CD4-positive, alpha-beta T cell treated with Interleukin-17A for 4 hours (primary cell): ENCODE results near the gene PIM1.
"Not testable (repeated sequence)": the region's sequence is repeated elsewhere in the genome, so short reads cannot be mapped to it uniquely, and the experiment has no call there.

Experiments used
- DNase-seq: peaks from one replicate; pipeline ENCODE4 v3.0.0-alpha.2; 2020; ENCODE audit warnings: mixed read lengths

PIM1 gene

GRCh38 chr6:37194886-37195285 lies 24.9 kb downstream of the PIM1 start:
- not testable (repeated sequence) for DNase-seq

GRCh38 chr6:37196451-37196850 lies 26.5 kb downstream of the PIM1 start:
- not testable (repeated sequence) for DNase-seq

GRCh38 chr6:37200085-37200484 lies 30.1 kb downstream of the PIM1 start:
- no peak for DNase-seq

- no peak for DNase-seq
Observed at GRCh38 chr6:37201726-37202125, 31.8 kb downstream of the PIM1 start.

GRCh38 chr6:37202788-37203491 lies 33.0 kb downstream of the PIM1 start:
- DNase-seq: peak; percentile 32

- no peak for DNase-seq
Observed at GRCh38 chr6:37204014-37204751, 34.2 kb downstream of the PIM1 start.

GRCh38 chr6:37205175-37205996 lies 35.4 kb downstream of the PIM1 start:
- DNase-seq: no peak

GRCh38 chr6:37205997-37206340 lies 36.0 kb downstream of the PIM1 start:
- no peak for DNase-seq

- no peak for DNase-seq
Observed at GRCh38 chr6:37206622-37207021, 36.7 kb downstream of the PIM1 start.

GRCh38 chr6:37207903-37208456 lies 38.0 kb downstream of the PIM1 start:
- DNase-seq: peak; percentile 93

GRCh38 chr6:37208793-37209192 lies 38.8 kb downstream of the PIM1 start:
- no peak for DNase-seq

- DNase-seq: peak; percentile 77
Observed at GRCh38 chr6:37209461-37210205, 39.7 kb downstream of the PIM1 start.

- DNase-seq: peak; percentile 85
Observed at GRCh38 chr6:37210313-37210968, 40.5 kb downstream of the PIM1 start.

- DNase-seq: no peak
Observed at GRCh38 chr6:37212268-37212667, 42.3 kb downstream of the PIM1 start.

- DNase-seq: no peak
Observed at GRCh38 chr6:37218061-37218460, 48.1 kb downstream of the PIM1 start.

GRCh38 chr6:37218511-37218910 lies 48.6 kb downstream of the PIM1 start:
- no peak for DNase-seq

GRCh38 chr6:37221585-37222124 lies 51.7 kb downstream of the PIM1 start:
- DNase-seq: no peak

GRCh38 chr6:37222125-37222967 lies 52.4 kb downstream of the PIM1 start:
- peak; percentile 82 for DNase-seq

GRCh38 chr6:37222992-37223391 lies 53.0 kb downstream of the PIM1 start:
- no peak for DNase-seq
